ENCODE measurements around the gene S100A7A.
A peak's percentile ranks its signal among the peaks of the same experiment; 100 is the strongest.

The S100A7A gene

GRCh38 chr1:153422450-153423068 lies 6.2 kb downstream of the S100A7A start:
- TF ChIP-seq ZNF70 (CRISPR knock-in tag; IDR thresholded peaks at IDR 0.05) (no peak), ZNF565 (CRISPR knock-in tag; conservative IDR thresholded peaks at IDR 0.05; ENCODE audit: low read depth) (no peak)
- ATAC-seq = peak; percentile 88

DNA sequence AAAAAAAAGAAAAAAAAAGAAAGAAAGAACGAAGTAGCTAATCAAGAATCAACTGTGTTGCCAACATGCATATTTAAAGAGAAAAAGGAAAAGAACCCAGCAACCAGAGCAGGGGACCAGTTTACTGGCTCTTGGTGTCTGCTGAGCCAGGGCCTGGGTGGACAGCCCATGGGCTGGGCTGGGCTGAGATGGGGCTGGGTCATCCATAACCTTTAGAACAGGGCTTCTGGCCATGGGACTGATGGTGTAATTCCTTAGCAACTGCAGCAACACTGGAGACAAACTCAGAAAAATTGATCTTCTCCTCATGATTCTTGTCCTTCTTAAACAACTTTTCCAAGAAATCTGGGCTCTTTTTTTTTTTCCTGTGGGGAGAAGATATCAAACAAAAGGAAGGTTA lies 10.5 kb downstream of the S100A7A start:
- no peak for ATAC-seq
- TF ChIP-seq TCF4 (CRISPR knock-in tag; IDR thresholded peaks at IDR 0.05; ENCODE audit: borderline replicate concordance) (no peak), PPARA (CRISPR knock-in tag; IDR thresholded peaks at IDR 0.05; ENCODE audit: borderline replicate concordance) (no peak), ZFP3 (CRISPR knock-in tag; IDR thresholded peaks at IDR 0.05) (no peak), ZFP30 (CRISPR knock-in tag; IDR thresholded peaks at IDR 0.05) (no peak), ARNTL (CRISPR knock-in tag; IDR thresholded peaks at IDR 0.05; ENCODE audit: borderline replicate concordance, low read depth) (no peak), SNAI2 (CRISPR knock-in tag; IDR thresholded peaks at IDR 0.05) (no peak), ZNF565 (CRISPR knock-in tag; conservative IDR thresholded peaks at IDR 0.05; ENCODE audit: low read depth) (no peak), ZNF70 (CRISPR knock-in tag; IDR thresholded peaks at IDR 0.05) (no peak), ZC3H10 (CRISPR knock-in tag; IDR thresholded peaks at IDR 0.05) (no peak), CSDC2 (CRISPR knock-in tag; IDR thresholded peaks at IDR 0.05) (no peak), GLIS3 (CRISPR knock-in tag; IDR thresholded peaks at IDR 0.05) (no peak), PATZ1 (CRISPR knock-in tag; IDR thresholded peaks at IDR 0.05; ENCODE audit: borderline replicate concordance) (no peak), CREB5 (CRISPR knock-in tag; IDR thresholded peaks at IDR 0.05; ENCODE audit: low read depth) (no peak), OSR1 (CRISPR knock-in tag; IDR thresholded peaks at IDR 0.05) (no peak)

DNA sequence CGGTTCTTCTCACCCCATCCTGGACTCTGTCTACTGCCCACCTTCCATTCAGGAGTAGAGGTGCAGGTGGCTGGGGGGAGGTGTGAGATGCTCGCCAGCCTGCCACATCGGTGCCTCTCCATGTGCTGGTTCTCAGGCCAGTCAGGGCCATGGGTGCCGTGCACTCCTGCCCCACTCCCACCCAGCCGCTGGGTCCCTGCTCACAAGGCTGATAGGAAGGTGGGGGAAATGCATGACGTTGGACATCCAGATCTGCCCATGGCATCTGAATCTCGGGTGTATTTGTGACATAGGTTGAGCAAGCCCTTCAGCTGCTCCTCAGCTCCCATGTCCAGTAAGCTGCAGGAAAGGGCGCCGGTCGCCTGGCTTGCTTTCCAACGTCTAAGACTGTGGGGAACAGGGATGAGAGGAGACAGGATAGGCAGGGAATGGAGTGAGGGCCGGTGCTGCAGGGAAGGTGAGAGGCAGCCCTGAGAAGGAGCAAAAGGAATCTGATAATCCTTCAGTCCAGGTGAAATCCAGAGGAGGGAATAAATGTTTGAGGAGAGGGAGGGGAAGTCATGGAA lies 11.8 kb downstream of the S100A7A start:
- no peak for TF ChIP-seq GLIS3 (CRISPR knock-in tag; IDR thresholded peaks at IDR 0.05)
- ATAC-seq = no peak

DNA sequence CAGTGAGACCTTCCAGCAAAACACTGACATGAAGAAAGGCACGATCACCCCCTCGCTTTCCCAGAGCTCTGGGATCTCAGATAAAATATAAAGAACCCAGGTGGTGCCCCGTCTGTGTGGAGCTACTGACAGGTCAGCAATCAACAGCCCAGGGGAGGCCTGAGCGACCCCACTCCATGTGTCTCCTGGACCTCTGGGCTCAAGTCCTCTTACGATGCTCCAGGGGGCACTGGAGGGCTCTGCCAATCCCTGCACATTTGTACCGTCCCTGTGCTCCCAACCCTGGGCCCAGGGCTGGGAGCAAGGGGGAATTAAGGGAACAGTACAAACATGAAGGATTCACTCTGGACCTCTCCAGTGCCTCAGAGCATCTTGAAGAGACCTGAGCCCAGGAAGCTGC lies 12.5 kb downstream of the S100A7A start:
- no peak for TF ChIP-seq CREB5 (CRISPR knock-in tag; IDR thresholded peaks at IDR 0.05; ENCODE audit: low read depth)
- TF ChIP-seq PATZ1 (CRISPR knock-in tag; IDR thresholded peaks at IDR 0.05; ENCODE audit: borderline replicate concordance) = no peak
- TF ChIP-seq ZNF8 (CRISPR knock-in tag; IDR thresholded peaks at IDR 0.05) = no peak
- TF ChIP-seq ZNF565 (CRISPR knock-in tag; conservative IDR thresholded peaks at IDR 0.05; ENCODE audit: low read depth) = no peak
- TF ChIP-seq ESRRG (CRISPR knock-in tag; IDR thresholded peaks at IDR 0.05) = no peak
- TF ChIP-seq SNAI2 (CRISPR knock-in tag; IDR thresholded peaks at IDR 0.05) = no peak
- no peak for TF ChIP-seq RARB (CRISPR knock-in tag; IDR thresholded peaks at IDR 0.05)
- TF ChIP-seq ZNF70 (CRISPR knock-in tag; IDR thresholded peaks at IDR 0.05) = no peak
- ATAC-seq = peak; percentile 50; the same call in 1 of the 3 replicates

DNA sequence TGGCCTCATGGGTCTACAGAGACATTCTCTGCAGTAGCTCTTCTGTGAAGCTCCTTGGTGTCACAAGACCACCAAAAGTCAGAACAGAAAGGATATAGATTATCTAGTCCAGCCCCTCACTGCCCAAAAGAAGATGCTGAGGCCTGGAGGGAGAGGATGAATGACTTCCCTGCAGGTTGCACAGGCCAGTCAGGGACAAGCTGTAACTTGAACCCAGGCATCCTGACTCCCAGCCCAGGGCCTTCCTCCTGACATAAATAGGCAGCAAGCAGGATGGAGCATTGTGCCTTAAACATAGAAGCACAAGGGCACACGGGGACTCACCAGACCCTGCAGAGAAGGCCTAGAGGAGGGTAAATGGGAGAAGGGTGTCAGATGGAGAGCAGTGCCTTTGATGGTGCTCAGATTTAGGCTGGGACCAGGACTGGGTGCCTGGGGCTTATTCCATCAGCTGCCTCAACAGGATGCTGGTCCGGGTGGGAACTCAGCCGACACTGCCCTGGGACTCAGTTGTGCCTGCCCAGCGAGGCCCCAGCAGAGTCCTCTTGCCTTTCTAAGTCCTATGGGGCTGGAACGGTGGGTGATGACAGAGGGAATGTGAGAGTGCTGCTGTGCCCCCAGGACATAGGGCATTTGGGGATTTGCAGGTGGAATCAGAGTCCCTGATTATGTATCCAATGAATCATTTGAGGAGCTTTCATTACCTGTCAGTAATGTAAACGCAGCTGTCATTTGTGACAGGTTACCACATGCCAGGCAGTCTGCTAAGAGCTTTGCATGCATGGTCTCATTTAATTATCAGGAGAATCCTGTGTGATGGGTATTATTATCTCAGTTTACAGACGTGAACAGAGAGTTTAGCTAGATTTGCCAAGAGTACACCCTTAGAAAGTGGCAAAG lies 13.2 kb downstream of the S100A7A start:
- ATAC-seq = no peak
- TF ChIP-seq ZFP3 (CRISPR knock-in tag; IDR thresholded peaks at IDR 0.05) (no peak), ESRRG (CRISPR knock-in tag; IDR thresholded peaks at IDR 0.05) (no peak), CSDC2 (CRISPR knock-in tag; IDR thresholded peaks at IDR 0.05) (no peak), CSRNP3 (CRISPR knock-in tag; IDR thresholded peaks at IDR 0.05) (no peak), RARB (CRISPR knock-in tag; IDR thresholded peaks at IDR 0.05) (no peak), GLIS3 (CRISPR knock-in tag; IDR thresholded peaks at IDR 0.05) (no peak), ZNF8 (CRISPR knock-in tag; IDR thresholded peaks at IDR 0.05) (no peak), ISL1 (CRISPR knock-in tag; IDR thresholded peaks at IDR 0.05) (no peak), BACH2 (CRISPR knock-in tag; IDR thresholded peaks at IDR 0.05; ENCODE audit: borderline replicate concordance) (no peak), SNAI2 (CRISPR knock-in tag; IDR thresholded peaks at IDR 0.05) (no peak), ZNF565 (CRISPR knock-in tag; conservative IDR thresholded peaks at IDR 0.05; ENCODE audit: low read depth) (no peak), ARNTL (CRISPR knock-in tag; IDR thresholded peaks at IDR 0.05; ENCODE audit: borderline replicate concordance, low read depth) (no peak), ZC3H10 (CRISPR knock-in tag; IDR thresholded peaks at IDR 0.05) (no peak)
- TF ChIP-seq, protein P1, sequence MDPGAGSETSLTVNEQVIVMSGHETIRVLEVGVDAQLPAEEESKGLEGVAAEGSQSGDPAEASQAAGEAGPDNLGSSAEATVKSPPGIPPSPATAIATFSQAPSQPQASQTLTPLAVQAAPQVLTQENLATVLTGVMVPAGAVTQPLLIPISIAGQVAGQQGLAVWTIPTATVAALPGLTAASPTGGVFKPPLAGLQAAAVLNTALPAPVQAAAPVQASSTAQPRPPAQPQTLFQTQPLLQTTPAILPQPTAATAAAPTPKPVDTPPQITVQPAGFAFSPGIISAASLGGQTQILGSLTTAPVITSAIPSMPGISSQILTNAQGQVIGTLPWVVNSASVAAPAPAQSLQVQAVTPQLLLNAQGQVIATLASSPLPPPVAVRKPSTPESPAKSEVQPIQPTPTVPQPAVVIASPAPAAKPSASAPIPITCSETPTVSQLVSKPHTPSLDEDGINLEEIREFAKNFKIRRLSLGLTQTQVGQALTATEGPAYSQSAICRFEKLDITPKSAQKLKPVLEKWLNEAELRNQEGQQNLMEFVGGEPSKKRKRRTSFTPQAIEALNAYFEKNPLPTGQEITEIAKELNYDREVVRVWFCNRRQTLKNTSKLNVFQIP (CRISPR knock-in tag; IDR thresholded peaks at IDR 0.05; ENCODE audit: borderline replicate concordance, low read depth) = no peak

Data from SK-N-SH treated with all-trans-retinoic acid at 6 μM for 48 hours (cell line).